Measurements from ENCODE around the gene MAPK1.
"Not testable (repeated sequence)": the region's sequence is repeated elsewhere in the genome, so short reads cannot be mapped to it uniquely, and the experiment has no call there.

The MAPK1 gene

DNA sequence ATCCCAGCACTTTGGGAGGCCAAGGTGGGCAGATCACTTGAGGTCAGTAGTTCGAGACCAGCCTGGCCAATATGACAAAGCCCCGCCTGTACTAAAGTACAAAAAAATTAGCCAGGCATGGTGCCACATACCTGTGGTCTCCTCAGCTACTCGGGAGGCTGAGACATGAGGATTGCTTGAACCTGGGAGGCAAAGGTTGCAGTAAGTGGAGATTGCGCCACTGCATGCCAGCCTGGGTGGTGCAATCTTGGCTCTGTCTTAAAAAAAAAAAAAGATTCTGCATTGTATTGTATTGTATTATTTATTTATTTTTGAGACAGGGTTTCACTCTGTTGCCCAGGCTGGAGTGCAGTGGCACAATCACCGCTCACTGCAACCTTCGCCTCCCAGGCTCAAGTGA lies 122.5 kb downstream of the MAPK1 start:
- not testable (repeated sequence) for DNase-seq

DNA sequence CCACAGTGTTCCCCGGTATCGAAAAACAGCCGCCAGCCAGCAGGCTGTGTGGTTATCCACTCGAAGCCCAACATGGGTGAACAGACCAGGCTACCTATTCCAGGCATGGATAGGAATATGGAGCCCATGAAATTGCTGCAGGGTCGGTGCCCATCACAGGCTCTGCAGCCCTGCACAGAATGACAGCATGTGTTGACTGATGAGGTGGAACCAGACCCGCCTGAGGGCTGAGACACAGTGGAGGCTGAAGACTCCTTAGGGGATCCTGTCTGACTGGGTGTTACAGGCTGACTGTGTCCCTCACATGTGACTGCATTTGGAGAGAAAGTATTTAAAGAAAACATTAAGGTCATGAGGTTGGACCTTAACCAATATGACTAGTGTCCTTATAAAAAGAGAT lies 125.7 kb downstream of the MAPK1 start:
- no peak for DNase-seq

DNA sequence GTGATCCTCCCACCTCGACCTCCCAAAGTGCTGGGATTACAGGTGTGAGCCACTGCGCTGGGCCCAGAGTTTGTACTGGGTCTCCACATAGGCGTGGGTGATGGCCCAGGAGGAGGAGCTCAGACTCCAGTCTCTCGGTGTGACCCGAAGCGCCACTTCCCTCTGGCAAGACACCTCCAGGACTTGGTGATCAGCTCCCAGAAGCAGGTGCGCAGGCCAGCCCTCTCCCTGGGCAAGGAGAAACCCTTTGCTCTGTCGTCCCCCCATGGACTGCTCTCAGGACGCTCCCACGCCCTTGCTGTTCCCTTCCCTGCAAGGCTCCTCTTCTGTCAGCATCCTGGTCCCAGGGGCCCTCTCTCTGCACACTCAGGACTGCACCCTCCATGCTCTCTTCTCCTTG lies 126.4 kb downstream of the MAPK1 start:
- DNase-seq, result no peak

DNA sequence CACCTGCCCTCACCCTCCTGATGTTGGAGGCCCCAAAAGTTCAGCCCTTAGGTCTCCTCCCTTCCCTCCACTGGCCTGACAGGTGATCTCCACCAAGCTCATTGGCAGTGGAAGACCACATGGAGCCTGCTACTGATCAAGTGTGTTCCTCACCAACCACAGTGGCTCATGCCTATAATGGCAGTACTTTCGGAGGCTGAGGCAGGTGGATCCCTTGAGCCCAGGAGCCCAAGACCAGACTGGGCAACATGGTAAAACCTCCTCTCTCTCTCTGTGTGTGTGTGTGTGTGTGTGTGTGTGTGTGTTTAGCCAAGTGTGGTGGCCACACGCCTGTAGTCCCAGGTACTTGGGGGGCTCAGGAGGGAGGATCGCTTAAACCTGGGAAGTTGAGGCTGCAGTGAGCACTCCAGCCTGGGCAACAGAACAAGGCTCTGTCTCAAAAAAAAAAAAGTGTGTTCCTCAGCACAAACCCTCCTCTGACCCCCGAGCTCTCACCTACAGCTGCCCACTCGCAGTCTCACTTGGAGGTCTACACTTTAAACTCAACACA lies 127.5 kb downstream of the MAPK1 start:
- DNase-seq, result no peak

DNA sequence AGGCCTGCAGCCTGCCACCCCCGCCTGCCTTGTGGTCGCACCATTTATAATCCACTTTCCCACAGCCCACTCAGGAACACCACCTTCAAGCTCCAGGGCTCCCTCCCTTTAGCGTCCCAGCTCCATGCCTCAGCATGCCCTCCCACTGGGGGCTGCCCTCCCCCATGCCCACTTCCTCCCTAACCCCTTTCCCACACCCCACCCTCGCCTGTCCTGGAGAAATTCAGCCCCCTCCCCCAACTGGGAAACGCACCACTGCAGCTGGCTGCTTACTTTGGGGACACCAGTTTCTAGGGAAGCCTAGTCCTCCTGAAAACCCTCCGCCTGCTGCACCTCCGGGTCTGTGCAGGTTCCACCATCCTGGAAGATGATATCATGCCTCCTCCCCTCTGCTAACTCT lies 128.5 kb downstream of the MAPK1 start:
- DNase-seq, result no peak

DNA sequence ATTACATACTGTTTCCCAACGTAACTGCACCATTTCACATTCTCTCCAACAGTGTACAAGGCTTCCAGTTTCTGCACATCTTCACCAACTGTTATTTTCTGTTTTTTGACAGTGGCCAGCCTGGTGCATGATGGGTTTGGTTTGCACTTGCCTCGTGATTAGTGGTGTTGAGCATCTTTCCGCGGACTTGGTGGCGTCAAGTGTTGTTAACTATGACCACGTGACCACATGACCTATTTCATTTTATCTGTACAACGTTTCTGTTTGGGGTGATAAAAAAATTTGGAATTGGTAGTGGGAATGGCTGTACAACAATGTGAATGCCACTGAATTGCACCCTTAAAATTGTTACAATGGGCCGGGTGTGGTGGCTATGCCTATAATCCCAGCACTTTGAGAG lies 129.4 kb downstream of the MAPK1 start:
- DNase-seq, result no peak

DNA sequence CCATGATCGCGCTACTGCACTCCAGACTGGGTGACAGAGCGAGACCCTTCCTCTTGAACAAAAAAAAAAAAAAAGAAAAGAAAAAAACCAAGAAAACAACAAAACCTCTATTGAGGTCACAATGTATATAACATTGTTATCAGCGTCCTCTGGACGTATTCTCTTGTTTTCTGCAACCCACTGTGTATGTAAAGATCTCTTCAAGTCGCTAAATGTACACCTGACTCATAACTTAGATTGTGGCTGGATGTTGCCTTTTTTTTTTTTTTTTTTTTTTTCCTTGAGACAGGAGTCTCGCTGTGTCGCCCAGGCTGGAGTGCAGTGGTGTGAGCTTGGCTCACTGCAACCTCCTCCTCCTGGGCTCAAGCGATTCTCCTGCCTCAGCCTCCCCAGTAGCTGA lies 130.5 kb downstream of the MAPK1 start:
- DNase-seq, result no peak

DNA sequence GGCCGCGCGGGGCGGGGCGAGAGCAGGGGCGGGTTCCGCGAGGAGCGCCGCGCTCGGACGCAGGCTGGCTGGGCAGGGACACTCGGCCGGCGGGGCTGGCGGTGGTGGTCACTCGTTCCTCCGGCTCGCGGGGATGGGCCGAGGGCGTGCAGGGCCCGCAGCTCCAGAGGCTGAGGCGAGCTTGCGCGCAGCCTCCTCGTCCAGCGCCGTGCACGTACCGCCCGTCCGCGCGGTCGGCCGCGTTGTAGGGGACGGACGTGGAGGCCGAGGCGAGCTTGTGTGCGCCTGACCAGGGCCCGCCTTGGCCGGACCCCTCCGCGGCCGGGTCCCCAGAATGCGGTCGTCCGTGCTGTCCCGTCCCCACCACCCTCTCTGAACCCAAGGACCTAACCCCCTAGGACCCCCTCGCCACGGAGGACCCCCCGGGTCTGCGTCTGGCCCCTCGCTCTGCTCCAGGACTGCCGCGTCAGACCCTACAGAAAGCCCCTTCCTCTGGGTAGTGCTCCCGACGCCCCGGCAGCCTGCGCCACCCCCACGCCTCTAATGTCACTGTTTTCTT lies 131.3 kb downstream of the MAPK1 start:
- no peak for DNase-seq

DNA sequence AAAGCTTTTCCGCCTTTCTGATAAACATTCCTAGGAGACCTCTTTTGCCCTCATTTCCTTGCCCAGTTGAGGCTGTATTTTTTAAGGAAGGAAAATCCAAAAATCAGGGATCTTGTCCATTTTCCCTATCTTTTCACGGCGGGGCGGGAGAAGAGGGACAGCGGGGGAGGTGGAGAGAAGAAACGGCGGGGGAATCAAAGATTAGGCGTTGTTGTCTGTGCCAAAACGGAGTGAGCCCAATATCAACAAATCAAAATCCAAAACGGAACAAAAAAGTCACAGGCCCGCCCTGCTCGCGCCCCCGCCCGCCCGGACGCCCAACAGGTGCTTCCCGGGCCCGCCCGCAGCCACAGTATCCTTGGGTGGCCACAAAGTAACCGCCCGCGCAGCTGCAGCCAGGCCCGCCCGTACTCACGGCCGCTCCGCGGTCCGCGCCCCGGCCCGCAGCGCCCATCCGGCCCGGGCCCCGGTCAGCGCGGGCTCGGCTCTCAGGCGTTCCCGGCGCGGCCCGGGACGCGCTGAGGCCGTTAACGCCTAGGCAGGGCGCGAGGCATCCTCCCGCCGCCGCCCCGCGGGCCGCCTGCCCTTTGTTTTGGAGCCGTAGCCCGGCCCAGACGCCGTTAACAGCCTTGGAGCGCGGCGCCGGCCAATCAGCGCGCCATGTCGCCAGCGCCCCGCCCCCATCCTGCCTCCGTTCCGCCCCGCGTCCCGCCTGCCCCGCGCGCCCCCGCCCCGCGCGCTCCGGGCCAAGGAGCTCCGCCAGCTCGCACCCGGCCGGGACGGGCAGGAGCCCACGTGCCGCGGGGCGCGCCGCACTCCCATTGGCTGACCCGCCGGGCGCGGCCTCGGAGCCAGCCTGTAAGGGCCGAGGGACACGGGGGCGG lies 132.0 kb downstream of the MAPK1 start, which contains the start of gene YPEL1:
YPEL1 (minus strand) TSS at position 595 of the 884 bp plus-strand sequence. CDS start 25,050 bp downstream, outside the sequence.
- peak; percentile 39 for DNase-seq

DNA sequence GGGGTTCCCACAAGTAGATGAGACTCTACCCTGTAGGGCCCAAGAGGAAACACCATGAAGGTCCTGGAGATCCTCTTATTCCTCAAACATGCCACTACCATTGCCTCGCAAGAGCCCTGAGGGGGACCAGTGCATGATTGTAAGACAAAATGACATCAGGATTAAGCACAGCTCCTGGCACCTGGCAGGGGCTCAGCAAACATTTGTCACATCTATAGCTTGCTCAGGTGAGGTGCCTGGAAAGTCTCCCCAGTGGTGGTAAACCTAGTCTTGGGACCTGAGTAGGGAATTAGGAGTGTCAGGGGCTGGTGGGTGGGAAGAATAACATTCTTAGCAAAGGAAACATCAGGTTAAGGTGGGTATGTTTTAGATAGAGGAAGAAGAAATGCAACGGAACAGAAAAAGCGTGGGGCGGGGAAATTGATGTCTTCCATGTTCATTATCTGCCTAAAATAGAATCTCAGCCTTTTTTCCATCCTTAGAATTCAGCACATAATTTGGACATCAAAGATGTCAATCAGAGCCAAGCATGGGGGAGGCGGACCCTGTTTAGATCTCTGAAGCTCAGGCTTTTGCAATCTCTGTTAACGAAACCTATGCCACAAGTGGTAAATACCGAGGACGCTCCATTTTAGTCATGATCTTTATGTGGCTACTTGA lies 132.8 kb downstream of the MAPK1 start:
- no peak for DNase-seq

DNA sequence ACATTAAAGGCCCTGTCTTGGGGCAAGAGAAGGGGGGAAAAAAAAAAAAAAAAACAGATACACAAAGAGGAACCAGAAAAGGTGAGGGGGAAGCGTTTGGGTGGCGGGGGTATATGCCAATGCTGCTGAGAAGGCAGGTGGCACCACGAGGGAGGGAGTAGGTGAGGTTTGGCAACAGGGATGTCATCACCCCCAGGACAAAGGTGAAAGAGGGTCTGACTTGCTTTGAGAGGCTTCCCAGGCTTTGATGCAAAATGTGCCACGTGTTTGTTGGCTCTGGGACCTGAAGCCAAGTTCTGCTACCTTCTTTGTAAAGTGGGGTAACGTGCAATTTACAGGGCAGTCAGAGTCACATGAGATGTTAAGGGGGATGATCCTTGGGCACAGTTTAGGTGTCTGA lies 135.9 kb downstream of the MAPK1 start:
- DNase-seq, result no peak

DNA sequence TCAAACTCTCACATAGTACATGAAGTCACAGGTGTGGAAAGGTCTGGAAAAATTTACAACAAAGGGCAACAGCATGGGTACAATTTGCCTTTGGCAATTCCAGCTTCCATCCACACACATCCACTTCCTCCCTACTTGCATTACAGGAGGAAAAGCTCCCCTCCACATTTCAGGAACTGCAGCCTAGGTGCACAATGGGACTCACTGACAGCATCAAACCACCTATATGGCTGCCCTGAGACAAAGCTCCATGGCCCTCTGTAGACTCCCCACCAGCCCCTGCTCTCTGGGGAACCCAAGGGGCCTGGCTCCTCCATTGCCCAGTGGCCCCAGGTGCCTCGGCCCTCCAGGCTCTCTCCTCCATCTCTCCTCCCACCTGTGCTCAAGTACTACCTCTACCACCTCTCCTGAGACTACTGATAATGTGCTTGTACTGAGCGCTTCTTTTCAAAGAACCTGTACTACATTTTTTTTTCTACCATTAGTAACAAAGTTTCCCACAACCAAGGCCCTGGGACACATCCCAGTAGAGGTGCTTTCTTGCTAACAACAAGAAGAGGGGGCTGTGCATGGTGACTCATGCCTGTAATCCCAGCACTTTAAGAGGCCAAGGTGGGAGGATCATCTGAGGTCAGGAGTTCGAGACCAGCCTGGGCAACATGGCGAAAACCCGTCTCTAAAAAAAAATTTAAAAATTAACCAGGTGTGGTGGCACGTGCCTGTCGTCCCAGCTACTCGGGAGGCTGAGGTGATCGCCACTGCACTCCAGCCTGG lies 136.7 kb downstream of the MAPK1 start:
- DNase-seq, result no peak

DNA sequence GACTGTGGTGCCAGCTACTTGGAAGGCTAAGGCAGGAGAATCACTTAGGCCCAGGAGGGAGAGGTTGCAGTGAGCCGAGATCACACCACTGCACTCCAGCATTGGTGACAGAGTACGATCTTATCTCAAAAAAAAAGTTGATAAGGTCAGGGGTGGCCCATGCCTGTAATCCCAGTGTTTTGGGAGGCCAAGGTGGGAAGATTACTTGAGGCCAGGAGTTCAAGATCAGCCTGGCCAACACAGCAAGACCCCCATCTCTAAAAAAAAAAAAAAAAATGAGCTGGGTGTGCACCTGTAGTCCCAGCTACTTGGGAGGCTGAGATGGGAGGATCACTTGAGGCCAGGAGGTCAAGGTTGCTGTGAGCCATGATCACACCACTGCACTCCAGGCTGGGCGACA lies 138.3 kb downstream of the MAPK1 start:
- DNase-seq, result not testable (repeated sequence)

DNA sequence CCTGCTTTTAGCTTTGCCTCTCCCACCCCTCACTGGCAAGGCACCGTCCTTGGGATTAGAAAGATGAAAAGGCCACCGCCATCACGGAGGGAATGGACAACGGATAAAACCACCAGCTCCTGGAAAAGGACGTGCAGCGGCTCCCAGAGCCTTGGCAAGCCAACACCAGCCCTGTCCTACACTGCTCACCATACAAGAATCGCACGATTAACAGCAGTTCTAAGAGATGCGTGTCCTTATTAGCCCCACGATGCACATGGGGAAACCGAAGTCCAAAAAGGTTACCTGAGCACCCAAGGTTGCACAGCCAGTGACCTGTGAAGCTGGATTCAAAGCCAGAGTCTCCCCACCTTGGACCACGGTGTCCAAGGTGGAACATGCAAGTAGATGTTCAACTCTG lies 139.2 kb downstream of the MAPK1 start:
- DNase-seq, result no peak

DNA sequence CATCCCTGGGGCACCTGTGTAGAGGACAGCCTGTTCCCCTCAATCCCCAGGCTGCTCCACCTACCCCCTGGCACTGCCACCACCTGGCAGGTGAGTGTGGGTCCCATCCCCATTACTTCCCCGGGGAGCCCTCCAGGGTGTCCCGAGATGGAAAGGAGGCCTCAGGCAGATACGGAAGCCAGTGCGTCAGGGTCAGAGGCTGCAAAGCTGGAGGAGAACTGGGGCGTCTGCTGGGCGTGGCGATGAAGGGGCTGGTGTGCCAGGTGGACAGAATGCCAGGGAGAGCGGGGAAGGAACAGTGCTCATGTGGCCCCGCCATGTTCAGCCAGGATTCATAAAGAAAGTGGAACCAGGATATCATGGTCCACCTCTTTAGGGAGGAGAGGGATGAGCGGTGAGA lies 139.7 kb downstream of the MAPK1 start:
- DNase-seq, result no peak

DNA sequence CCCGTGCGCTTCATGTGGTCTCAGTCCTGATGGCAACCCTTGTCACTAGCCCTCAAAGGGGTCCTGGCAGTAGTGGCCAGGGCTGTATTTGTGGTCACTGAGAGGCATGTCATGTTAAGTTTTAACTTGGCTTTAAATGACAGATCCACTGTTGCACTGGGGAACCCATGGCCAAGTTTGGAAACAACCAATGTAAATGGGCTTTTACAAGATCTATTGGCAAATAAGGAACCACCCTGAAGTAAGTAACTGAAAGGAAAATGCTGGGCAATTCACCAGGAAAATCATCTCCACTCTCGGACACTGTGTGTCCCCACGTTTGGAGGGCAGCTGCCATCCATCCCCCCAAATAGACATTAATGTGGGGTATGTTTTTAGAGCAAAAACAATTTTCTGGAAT lies 140.3 kb downstream of the MAPK1 start:
- no peak for DNase-seq

DNA sequence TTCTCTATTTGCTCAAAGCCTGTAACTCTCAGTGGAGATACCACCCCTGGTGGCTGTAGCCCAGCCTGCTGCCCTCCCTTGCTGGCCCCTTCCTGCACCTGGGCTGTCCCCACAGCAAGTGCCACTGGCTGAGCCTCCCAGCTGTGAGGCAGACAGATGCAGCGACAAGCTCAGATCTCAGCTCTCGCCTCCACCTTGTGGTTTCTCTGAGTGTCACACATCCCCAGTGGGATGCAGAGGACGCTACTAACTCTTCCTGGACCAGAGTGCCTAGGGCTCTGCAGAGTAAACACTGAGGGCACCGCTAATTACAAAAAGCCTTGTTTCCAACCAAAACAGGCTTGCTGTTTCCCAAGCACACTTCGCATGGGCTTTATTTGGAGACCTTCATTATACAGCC lies 140.8 kb downstream of the MAPK1 start:
- DNase-seq, result no peak

DNA sequence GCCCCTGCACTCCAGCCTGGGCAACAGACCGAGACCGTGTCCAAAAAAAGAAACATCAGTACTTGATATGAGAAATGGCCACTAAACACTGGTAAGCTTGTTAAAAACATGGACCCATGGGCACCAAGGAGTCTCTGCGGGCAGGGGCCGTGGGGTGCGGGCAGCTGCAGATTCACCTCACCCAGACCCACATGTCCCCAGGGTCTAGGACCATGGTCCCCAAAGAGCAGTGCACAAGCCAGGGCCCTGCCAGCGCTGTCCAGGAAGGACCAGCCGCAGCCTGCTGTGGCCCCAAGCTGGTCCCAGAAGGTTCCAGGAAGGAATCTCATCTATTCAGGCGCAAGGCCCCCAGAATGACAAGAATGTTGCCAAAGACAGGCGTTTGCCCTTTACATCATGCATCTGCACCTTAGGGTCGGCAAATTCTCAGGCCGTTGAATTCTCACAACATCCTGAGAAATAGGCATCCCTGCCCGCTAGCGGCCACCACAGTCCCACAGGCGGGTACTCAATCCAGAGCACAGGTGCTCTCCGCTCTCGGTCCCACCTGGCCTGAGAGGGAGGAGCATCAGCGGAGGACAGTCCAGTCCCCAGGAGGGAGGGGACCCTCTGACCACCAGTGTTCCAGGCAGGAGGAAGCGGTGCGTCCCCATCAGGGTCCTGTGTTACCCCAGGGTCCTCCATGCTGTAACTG lies 141.3 kb downstream of the MAPK1 start:
- no peak for DNase-seq

DNA sequence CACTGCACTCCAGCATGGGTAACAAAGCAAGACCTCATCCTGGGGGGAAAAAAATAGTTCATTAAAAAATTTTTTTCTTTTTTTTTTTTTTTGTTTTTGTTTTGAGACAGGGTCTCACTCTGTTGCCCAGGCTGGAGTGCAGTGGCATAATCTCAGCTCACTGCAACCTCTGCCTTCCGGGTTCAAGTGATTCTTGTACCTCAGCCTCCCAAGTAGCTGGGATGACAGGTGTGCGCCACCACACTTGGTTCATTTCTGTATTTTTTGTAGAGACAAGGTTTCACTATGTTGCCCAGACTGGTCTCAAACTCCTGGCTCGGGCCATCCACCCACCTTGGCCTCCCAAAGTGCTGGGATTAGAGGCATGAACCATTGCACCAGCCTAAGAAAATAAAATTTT lies 142.9 kb downstream of the MAPK1 start:
- DNase-seq, result not testable (repeated sequence)

DNA sequence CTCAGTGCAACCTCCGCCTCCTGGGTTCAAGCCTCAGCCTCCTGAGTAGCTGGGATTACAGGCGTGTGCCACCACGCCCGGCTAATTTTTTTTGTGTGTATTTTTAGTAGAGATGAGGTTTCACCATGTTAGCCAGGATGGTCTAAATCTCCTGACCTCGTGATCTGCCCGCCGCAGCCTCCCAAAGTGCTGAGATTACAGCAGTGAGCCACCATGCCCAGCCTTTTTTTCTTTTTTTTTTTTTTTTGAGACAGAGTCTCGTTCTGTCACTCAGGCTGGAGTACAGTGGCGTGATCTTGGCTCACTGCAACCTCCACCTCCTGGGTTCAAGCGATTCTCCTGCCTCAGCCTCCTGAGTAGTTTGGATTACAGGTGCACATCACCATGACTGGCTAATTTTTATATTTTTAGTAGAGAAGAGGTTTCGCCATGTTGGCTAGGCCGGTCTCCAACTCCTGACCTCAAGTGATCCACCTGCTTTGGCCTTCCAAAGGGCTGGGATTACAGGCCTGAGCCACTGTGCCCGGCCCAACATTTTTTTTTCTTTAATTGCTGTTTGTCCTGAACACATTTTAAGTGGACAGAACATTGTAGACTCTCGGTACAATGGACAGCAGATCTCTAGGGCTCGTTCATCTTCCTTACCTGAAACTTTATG lies 146.1 kb downstream of the MAPK1 start:
- DNase-seq, result not testable (repeated sequence)

DNA sequence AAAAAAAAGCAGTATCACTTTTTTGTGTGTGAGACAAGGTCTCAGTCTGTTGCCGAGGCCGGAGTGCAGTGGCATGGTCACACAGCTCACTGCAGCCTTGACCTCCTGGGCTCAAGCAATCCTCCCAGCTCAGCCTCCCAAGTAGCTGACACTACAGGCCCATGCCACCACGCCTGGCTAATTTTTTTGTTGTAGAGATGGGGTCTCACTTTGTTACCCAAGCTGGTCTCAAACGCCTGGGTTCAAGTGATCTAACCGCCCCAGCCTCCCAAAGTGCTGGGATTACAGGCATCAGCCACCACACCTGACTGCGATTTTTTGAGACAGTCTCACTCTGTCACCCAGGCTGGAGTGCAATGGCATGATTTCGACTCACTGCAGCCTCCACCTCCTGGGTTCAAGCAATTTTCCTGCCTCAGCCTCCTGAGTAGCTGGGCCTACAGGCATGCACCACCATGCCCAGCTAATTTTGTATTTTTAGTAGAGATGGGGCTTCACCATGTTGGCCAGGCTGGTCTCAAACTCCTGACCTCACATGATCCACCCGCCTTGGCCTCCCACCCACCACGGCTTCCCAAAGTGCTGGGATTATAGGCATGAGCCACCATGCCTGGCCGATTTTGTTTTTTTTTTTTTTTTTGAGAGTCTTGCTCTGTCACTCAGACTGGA lies 147.1 kb downstream of the MAPK1 start:
- not testable (repeated sequence) for DNase-seq
